OCI-LY3 (cell line): Measurements from ENCODE around the gene TRPV6.

Experiments
- CTCF ChIP-seq: fragments of 200-600, 300-600 bp; sonication (generic); IDR thresholded peaks from 2 replicates; pipeline ENCODE4 v1.5.1; 2014; ENCODE audit warnings: antibody characterized with exemption, low read length, low read depth
- EZH2phosphoT487 ChIP-seq: fragments of 200-600 bp; shearing (Covaris generic); IDR thresholded peaks from 2 replicates; pipeline ENCODE4 v1.6.1; 2018; ENCODE audit warnings: antibody characterized with exemption, mixed run types, low read depth

- no peak for TF ChIP-seq CTCF
- TF ChIP-seq EZH2phosphoT487: no peak
Observed at GRCh38 chr7:142869434-142869833, 16.1 kb downstream of the TRPV6 start.
